ENCODE data around the gene WDR20.

GRCh38 chr14:102178806-102179205, 39.1 kb downstream of the WDR20 start:
- TF ChIP-seq CTCF (optimal IDR thresholded peaks at IDR 0.05 in 1 of 3, IDR thresholded peaks at IDR 0.05 in 1 of 3, conservative IDR thresholded peaks at IDR 0.05 in 1 of 3; ENCODE audit: extremely low read depth in 1 of 3, insufficient read depth in 2 of 3, low read length in 3 of 3) (no peak), EZH2 (IDR thresholded peaks at IDR 0.05; ENCODE audit: low read length) (no peak)
